ENCODE data around the gene BHLHA15.

Gene BHLHA15

DNA sequence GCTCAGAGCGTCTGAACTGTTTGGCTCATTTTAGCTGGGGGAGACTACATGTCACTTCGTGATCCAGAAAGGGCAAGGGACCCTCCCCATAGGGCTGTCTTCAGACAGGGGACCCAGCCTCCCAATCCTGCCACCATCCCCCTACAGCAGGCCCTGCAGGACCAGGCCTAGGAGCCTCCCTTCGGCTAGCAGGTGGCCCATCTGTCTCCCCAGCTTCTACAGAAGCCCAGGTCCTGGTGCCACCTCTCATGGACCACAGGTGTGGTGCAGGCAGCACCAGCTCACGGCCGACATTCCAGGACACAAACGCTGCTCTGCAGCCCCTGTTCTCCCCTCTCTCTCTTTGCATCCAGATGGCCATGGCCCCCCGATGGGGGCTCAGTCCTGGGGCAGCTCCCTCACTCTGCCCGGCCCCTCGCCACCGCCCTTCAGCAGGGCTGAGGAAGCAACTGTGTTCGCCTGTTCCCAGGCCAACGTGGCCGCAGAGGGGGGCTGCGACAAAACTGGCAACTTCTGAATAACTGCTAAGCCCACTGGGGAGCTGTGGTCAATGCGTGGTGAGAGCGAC, 30.5 kb downstream of the BHLHA15 start:
- Histone ChIP-seq H3K4me3 (ENCODE audit: low read depth, low read length) (no peak overlapping the region), H3K36me3 (ENCODE audit: control insufficient read depth, insufficient read depth, low read length) (no peaks in the 10 kb centered on the region; the same call in 1 of the 2 replicates), H3K27ac (ENCODE audit: low read depth, low read length) (no peak overlapping the region), H3K4me1 (ENCODE audit: control insufficient read depth, insufficient read depth, low read length) (peaks cover 4% of the 10 kb centered on the region; the same call in 1 of the 2 replicates), H3K27me3 (ENCODE audit: control insufficient read depth, insufficient read depth, low read length) (no peaks in the 10 kb centered on the region), H3K9me3 (ENCODE audit: control insufficient read depth, insufficient read depth, low read length) (no peaks in the 10 kb centered on the region), H3K9ac (ENCODE audit: low read depth, low read length) (no peak overlapping the region)

- H3K27me3 ChIP-seq (ENCODE audit: control insufficient read depth, insufficient read depth, low read length), result no peaks in the 10 kb centered on the region
- H3K27ac ChIP-seq (ENCODE audit: low read depth, low read length), result no peak overlapping the region
- H3K9ac ChIP-seq (ENCODE audit: low read depth, low read length), result no peak overlapping the region
- no peak overlapping the region for H3K4me3 ChIP-seq (ENCODE audit: low read depth, low read length)
- H3K9me3 ChIP-seq (ENCODE audit: control insufficient read depth, insufficient read depth, low read length), result no peaks in the 10 kb centered on the region
- H3K4me1 ChIP-seq (ENCODE audit: control insufficient read depth, insufficient read depth, low read length), result peaks cover 4% of the 10 kb centered on the region; the same call in 1 of the 2 replicates
- no peaks in the 10 kb centered on the region; the same call in 1 of the 2 replicates for H3K36me3 ChIP-seq (ENCODE audit: control insufficient read depth, insufficient read depth, low read length)
These were observed 31.1 kb downstream of the BHLHA15 start for GRCh38 chr7:98242342-98242741.

GRCh38 chr7:98242934-98243333, 31.7 kb downstream of the BHLHA15 start:
- H3K4me3 ChIP-seq (ENCODE audit: low read depth, low read length), result no peak overlapping the region
- H3K36me3 ChIP-seq (ENCODE audit: control insufficient read depth, insufficient read depth, low read length), result no peaks in the 10 kb centered on the region; the same call in 1 of the 2 replicates
- no peak overlapping the region for H3K9ac ChIP-seq (ENCODE audit: low read depth, low read length)
- peaks cover 4% of the 10 kb centered on the region; the same call in 1 of the 2 replicates for H3K4me1 ChIP-seq (ENCODE audit: control insufficient read depth, insufficient read depth, low read length)
- no peaks in the 10 kb centered on the region for H3K9me3 ChIP-seq (ENCODE audit: control insufficient read depth, insufficient read depth, low read length)
- no peaks in the 10 kb centered on the region for H3K27me3 ChIP-seq (ENCODE audit: control insufficient read depth, insufficient read depth, low read length)
- no peak overlapping the region for H3K27ac ChIP-seq (ENCODE audit: low read depth, low read length)

GRCh38 chr7:98244871-98245270, 33.6 kb downstream of the BHLHA15 start:
- Histone ChIP-seq H3K27me3 (ENCODE audit: control insufficient read depth, insufficient read depth, low read length) (no peaks in the 10 kb centered on the region), H3K4me1 (ENCODE audit: control insufficient read depth, insufficient read depth, low read length) (peaks cover 4% of the 10 kb centered on the region; the same call in 1 of the 2 replicates), H3K36me3 (ENCODE audit: control insufficient read depth, insufficient read depth, low read length) (no peaks in the 10 kb centered on the region), H3K4me3 (ENCODE audit: low read depth, low read length) (no peak overlapping the region), H3K9ac (ENCODE audit: low read depth, low read length) (no peak overlapping the region), H3K27ac (ENCODE audit: low read depth, low read length) (no peak overlapping the region), H3K9me3 (ENCODE audit: control insufficient read depth, insufficient read depth, low read length) (no peaks in the 10 kb centered on the region)

GRCh38 chr7:98248156-98248555, 36.9 kb downstream of the BHLHA15 start:
- H3K4me1 ChIP-seq (ENCODE audit: control insufficient read depth, insufficient read depth, low read length), result peaks cover 7% of the 10 kb centered on the region; the same call in 1 of the 2 replicates
- H3K9ac ChIP-seq (ENCODE audit: low read depth, low read length), result no peak overlapping the region
- H3K4me3 ChIP-seq (ENCODE audit: low read depth, low read length), result no peak overlapping the region
- no peak overlapping the region for H3K27ac ChIP-seq (ENCODE audit: low read depth, low read length)
- no peaks in the 10 kb centered on the region for H3K9me3 ChIP-seq (ENCODE audit: control insufficient read depth, insufficient read depth, low read length)
- H3K36me3 ChIP-seq (ENCODE audit: control insufficient read depth, insufficient read depth, low read length), result no peaks in the 10 kb centered on the region
- H3K27me3 ChIP-seq (ENCODE audit: control insufficient read depth, insufficient read depth, low read length), result no peaks in the 10 kb centered on the region

GRCh38 chr7:98249106-98249505, 37.9 kb downstream of the BHLHA15 start:
- Histone ChIP-seq H3K9me3 (ENCODE audit: control insufficient read depth, insufficient read depth, low read length) (no peaks in the 10 kb centered on the region), H3K4me3 (ENCODE audit: low read depth, low read length) (no peak overlapping the region), H3K27ac (ENCODE audit: low read depth, low read length) (no peak overlapping the region), H3K36me3 (ENCODE audit: control insufficient read depth, insufficient read depth, low read length) (no peaks in the 10 kb centered on the region), H3K9ac (ENCODE audit: low read depth, low read length) (no peak overlapping the region), H3K27me3 (ENCODE audit: control insufficient read depth, insufficient read depth, low read length) (no peaks in the 10 kb centered on the region), H3K4me1 (ENCODE audit: control insufficient read depth, insufficient read depth, low read length) (peaks cover 7% of the 10 kb centered on the region; the same call in 1 of the 2 replicates)

DNA sequence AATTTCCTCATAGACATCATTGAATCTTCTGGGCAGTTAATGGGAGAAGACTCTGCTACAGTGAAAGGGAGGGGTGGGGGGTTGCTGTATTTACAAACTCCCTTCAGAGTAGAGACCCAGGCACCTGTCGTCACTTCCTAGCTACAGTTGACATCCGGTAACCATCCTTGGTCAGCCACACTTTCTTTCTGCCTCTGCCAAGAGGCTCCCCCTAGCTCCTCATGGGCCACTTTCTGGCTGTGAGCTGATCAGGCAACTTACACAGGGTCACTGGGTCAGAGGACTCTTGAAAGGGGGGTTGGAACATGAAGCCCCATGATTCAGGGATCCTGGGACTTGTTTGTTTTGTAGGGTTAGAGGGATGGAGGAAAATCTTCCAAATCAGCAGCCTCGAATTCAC, 39.5 kb downstream of the BHLHA15 start:
- H3K36me3 ChIP-seq (ENCODE audit: control insufficient read depth, insufficient read depth, low read length), result no peaks in the 10 kb centered on the region
- H3K9me3 ChIP-seq (ENCODE audit: control insufficient read depth, insufficient read depth, low read length), result no peaks in the 10 kb centered on the region
- no peak overlapping the region for H3K9ac ChIP-seq (ENCODE audit: low read depth, low read length)
- H3K4me1 ChIP-seq (ENCODE audit: control insufficient read depth, insufficient read depth, low read length), result peaks cover 7% of the 10 kb centered on the region; the same call in 1 of the 2 replicates
- peak overlapping the region; percentile 34 for H3K27ac ChIP-seq (ENCODE audit: low read depth, low read length)
- no peaks in the 10 kb centered on the region for H3K27me3 ChIP-seq (ENCODE audit: control insufficient read depth, insufficient read depth, low read length)
- H3K4me3 ChIP-seq (ENCODE audit: low read depth, low read length), result peak overlapping the region; percentile 96

DNA sequence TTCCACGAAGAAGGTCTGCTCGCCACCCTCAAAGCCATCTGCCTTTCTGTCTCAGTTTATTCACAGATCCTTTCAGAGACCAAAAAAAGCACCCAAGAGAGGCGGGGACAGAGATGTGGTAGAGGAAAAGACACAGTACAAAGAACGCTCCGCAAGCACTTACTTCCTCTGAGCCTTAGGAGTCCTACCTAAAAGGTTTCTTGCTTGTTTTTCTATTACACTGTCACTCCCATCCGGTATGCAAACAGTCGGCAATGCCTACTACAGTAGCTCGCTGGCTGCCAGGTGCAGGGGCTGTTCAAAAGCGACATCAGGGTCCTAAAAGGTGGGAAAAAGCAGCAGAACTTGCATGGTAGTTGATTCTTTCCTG, 40.0 kb downstream of the BHLHA15 start:
- H3K36me3 ChIP-seq (ENCODE audit: control insufficient read depth, insufficient read depth, low read length), result no peaks in the 10 kb centered on the region
- peak overlapping the region; percentile 96 for H3K4me3 ChIP-seq (ENCODE audit: low read depth, low read length)
- no peaks in the 10 kb centered on the region for H3K9me3 ChIP-seq (ENCODE audit: control insufficient read depth, insufficient read depth, low read length)
- H3K27me3 ChIP-seq (ENCODE audit: control insufficient read depth, insufficient read depth, low read length), result no peaks in the 10 kb centered on the region
- H3K27ac ChIP-seq (ENCODE audit: low read depth, low read length), result peak overlapping the region; percentile 78
- peaks cover 7% of the 10 kb centered on the region; the same call in 1 of the 2 replicates for H3K4me1 ChIP-seq (ENCODE audit: control insufficient read depth, insufficient read depth, low read length)
- no peak overlapping the region for H3K9ac ChIP-seq (ENCODE audit: low read depth, low read length)

DNA sequence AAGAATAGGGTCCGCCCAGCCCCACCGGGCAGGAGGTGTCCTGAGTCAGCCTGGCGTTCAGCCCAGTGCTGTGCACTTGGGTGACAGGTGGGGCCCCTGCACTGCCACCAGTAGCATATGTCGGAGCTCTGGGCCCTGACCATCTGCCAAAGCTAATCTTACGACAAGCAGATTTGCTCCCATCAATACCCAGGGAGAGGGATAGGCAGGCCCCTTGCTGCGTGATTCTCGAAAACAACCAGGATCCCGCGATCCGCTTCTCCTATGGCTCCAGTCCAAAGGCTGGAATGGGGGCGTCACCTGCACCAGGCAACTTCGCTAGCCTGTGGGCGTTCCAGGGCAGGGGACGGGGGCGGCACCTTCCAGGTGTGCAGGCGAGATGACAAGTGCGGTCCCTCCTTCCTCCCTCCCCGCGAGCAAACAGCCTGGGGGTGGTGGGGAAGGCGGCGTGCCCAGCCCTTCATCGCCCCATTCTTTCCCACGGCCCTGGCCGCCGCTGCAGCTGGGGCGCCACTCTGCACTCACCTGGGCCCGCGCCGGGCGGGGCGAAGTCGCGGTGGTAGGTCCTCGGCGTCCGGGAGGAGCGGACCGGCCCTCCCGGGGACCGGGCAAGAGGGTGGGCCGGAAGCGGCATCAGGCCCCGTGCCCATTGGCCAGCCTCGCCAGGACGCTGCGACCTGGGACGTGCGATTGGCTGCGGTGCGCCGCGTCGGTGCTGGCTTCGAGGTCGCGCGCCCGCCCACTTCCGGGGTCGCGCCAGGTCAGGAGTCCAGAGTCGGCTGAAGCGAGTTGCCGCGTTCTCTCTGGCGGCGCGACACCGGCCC, 40.6 kb downstream of the BHLHA15 start, which contains the start of gene TECPR1:
Gene TECPR1 (minus strand): TSS at position 632 of the 824 bp plus-strand sequence. CDS start 6,086 bp downstream, outside the sequence.
- Histone ChIP-seq H3K36me3 (ENCODE audit: control insufficient read depth, insufficient read depth, low read length) (no peaks in the 10 kb centered on the region), H3K9ac (ENCODE audit: low read depth, low read length) (peak within 1 kb of the TSS; percentile 61), H3K27me3 (ENCODE audit: control insufficient read depth, insufficient read depth, low read length) (no peaks in the 10 kb centered on the region), H3K9me3 (ENCODE audit: control insufficient read depth, insufficient read depth, low read length) (no peaks in the 10 kb centered on the region), H3K4me3 (ENCODE audit: low read depth, low read length) (peak within 1 kb of the TSS; percentile 96), H3K4me1 (ENCODE audit: control insufficient read depth, insufficient read depth, low read length) (peaks cover 7% of the 10 kb centered on the region; the same call in 1 of the 2 replicates), H3K27ac (ENCODE audit: low read depth, low read length) (peak within 1 kb of the TSS; percentile 78)

- Histone ChIP-seq H3K36me3 (ENCODE audit: control insufficient read depth, insufficient read depth, low read length) (0 out of 2 replicates have a peak, but pooled peaks cover under 1% of the 10 kb centered on the region), H3K9me3 (ENCODE audit: control insufficient read depth, insufficient read depth, low read length) (no peaks in the 10 kb centered on the region), H3K27me3 (ENCODE audit: control insufficient read depth, insufficient read depth, low read length) (no peaks in the 10 kb centered on the region), H3K27ac (ENCODE audit: low read depth, low read length) (peak overlapping the region; percentile 44), H3K9ac (ENCODE audit: low read depth, low read length) (peak overlapping the region; percentile 61), H3K4me3 (ENCODE audit: low read depth, low read length) (peak overlapping the region; percentile 96), H3K4me1 (ENCODE audit: control insufficient read depth, insufficient read depth, low read length) (peaks cover 7% of the 10 kb centered on the region; the same call in 1 of the 2 replicates)
These were observed 41.3 kb downstream of the BHLHA15 start for GRCh38 chr7:98252425-98253054.

Measured in HUES48 (cell line).